Mesendoderm (in vitro differentiated cells): ENCODE data around the gene ARHGEF9.
A peak's percentile ranks its signal among the peaks of the same experiment; 100 is the strongest.

Experiments used
- DNase-seq: peaks from one replicate; pipeline ENCODE4 v3.0.0; 2013
- H2AK5ac ChIP-seq: 2 replicates; pipeline ENCODE4 v1.6.1; 2013; ENCODE audit warnings: low read length, inconsistent platforms
- H2BK120ac ChIP-seq: 2 replicates; pipeline ENCODE4 v1.6.1; 2013; ENCODE audit warnings: low read depth, mild to moderate bottlenecking, low read length, moderate library complexity, mixed read lengths
- H2BK15ac ChIP-seq: replicated peaks from 2 replicates; pipeline ENCODE4 v1.6.1; 2013; ENCODE audit warnings: low read depth, mild to moderate bottlenecking, moderate library complexity
- H2BK5ac ChIP-seq: 2 replicates; pipeline ENCODE4 v1.6.1; 2013; ENCODE audit warnings: low read length, inconsistent platforms
- H3K18ac ChIP-seq: 2 replicates; pipeline ENCODE4 v1.6.1; 2013; ENCODE audit warnings: mild to moderate bottlenecking, low read length, mixed read lengths
- H3K23ac ChIP-seq: one replicate; pipeline ENCODE4 v1.6.1; 2013; ENCODE audit warnings: low read length
- H3K27ac ChIP-seq: 2 replicates; pipeline ENCODE4 v1.5.1; 2013; ENCODE audit warnings: low read depth, mild to moderate bottlenecking, inconsistent platforms, low read length, moderate library complexity
- H3K27me3 ChIP-seq: 2 replicates; pipeline ENCODE4 v1.6.1; 2013; ENCODE audit warnings: low read length, control low read depth, mild to moderate bottlenecking, inconsistent platforms; ENCODE audit not compliant: insufficient read depth, poor library complexity
- H3K36me3 ChIP-seq: 2 replicates; pipeline ENCODE4 v1.6.1; 2013; ENCODE audit warnings: low read length, inconsistent platforms; ENCODE audit not compliant: control insufficient read depth, insufficient read depth
- H3K4ac ChIP-seq: one replicate; pipeline ENCODE4 v1.6.1; 2013; ENCODE audit warnings: low read depth, mild to moderate bottlenecking, low read length, moderate library complexity
- H3K4me1 ChIP-seq: 2 replicates; pipeline ENCODE4 v1.6.1; 2013; ENCODE audit warnings: low read depth, low read length, inconsistent platforms; ENCODE audit not compliant: control insufficient read depth
- H3K4me2 ChIP-seq: 2 replicates; pipeline ENCODE4 v1.6.1; 2013; ENCODE audit warnings: low read length
- H3K4me3 ChIP-seq: 2 replicates; pipeline ENCODE4 v1.5.1; 2013; ENCODE audit warnings: mild to moderate bottlenecking, low read length
- H3K56ac ChIP-seq: one replicate; pipeline ENCODE4 v1.6.1; 2013; ENCODE audit warnings: low read length
- H3K79me1 ChIP-seq: 2 replicates; pipeline ENCODE4 v1.6.1; 2013; ENCODE audit warnings: low read length, inconsistent platforms
- H3K79me2 ChIP-seq: 2 replicates; pipeline ENCODE4 v1.6.1; 2013; ENCODE audit warnings: mild to moderate bottlenecking, low read length; ENCODE audit not compliant: control insufficient read depth, insufficient read depth
- H3K9ac ChIP-seq: 2 replicates; pipeline ENCODE4 v1.6.1; 2013; ENCODE audit warnings: low read length, inconsistent platforms
- H4K5ac ChIP-seq: one replicate; pipeline ENCODE4 v1.6.1; 2013; ENCODE audit warnings: low read length
- H4K8ac ChIP-seq: one replicate; pipeline ENCODE4 v1.6.1; 2013; ENCODE audit warnings: low read depth, mild to moderate bottlenecking, control low read depth, low read length, moderate library complexity
- WGBS: extraction: QIAGEN DNeasy Blood & Tissue Kit; methylation state at CpG from one replicate; pipeline ENCODE4 v1.1.7; 2013; ENCODE audit warnings: low lambda C conversion rate, missing lambda C conversion rate; ENCODE audit not compliant: insufficient coverage; ENCODE audit errors: extremely low coverage; 5-methylcytosine and 5-hydroxymethylcytosine counted together

ARHGEF9 gene

DNA sequence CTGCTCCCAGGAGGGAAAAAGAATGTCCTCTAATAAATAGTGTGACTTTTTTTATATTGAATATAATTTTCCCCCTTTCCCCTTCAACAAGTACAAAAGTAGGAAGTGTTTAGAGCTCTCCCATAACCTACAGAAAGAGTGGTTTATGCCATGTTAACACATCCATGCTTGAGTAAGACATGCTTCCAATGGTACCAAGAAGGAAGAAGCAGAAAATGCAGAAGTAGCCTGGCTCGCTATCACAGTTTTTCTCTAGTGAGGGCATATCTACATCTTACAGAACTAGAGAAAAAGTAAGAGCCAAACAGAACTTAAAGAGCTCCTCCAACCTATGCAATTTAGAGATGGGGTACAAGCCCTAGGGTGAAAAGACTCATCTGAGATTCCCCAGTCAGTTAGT lies 82.5 kb downstream of the ARHGEF9 start:
- Histone ChIP-seq H3K4me1 (no peaks in the 10 kb centered on the region), H2AK5ac (no peak overlapping the region), H3K4me2 (no peak overlapping the region), H3K23ac (no peak overlapping the region), H2BK15ac (no peak overlapping the region), H3K18ac (no peak overlapping the region), H3K27me3 (no peaks in the 10 kb centered on the region), H3K27ac (no peak overlapping the region), H3K79me2 (no peaks in the 10 kb centered on the region), H3K56ac (no peak overlapping the region), H4K8ac (no peak overlapping the region), H4K5ac (no peak overlapping the region), H3K36me3 (no peaks in the 10 kb centered on the region), H2BK120ac (no peak overlapping the region), H2BK5ac (no peak overlapping the region), H3K4ac (no peak overlapping the region), H3K79me1 (no peaks in the 10 kb centered on the region), H3K4me3 (no peak overlapping the region), H3K9ac (no peak overlapping the region)
- WGBS, result no CpG with 5 or more reads among the region's 1 CpG
- no peak for DNase-seq

DNA sequence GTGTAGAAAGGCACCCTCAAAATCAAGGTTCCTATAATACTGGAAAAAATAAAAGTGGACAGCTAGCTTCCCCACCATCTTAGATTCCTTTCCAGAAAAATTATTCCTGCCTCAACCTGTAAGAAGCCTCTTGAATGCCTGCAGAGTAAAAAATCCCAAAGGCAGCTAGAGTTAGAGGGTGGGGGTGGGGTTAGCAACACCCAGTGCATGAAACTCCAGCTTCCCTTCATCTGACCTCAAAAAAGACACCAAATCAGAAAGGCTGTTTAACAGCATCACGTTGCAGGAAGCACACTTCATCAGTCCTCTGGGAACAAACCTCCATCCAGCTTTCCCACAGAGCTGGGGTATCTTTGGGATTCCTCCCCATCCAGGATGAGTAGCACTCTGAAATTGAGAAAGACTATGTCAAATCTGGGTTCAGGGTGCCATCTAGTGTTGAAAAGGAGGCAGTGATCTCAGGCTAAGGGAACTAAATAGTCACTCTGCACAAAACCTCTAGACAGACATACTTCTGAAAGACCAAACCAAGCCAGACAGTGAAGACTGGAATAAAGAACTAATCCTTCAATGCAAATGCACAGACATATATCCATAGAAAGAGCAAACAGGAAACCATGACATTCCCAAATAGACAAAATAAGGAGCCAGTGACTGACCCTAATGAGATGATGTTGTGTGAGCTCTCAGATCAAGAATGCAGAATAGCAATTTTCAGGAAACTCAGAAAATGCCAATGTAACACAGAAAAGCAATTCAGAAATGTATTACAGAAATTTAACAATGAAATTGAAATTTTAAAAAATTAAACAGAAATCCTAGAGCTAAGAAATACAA lies 97.9 kb downstream of the ARHGEF9 start:
- no peaks in the 10 kb centered on the region for H3K36me3 ChIP-seq
- no peak overlapping the region for H2BK15ac ChIP-seq
- no peak overlapping the region for H3K9ac ChIP-seq
- H3K4me1 ChIP-seq, result no peaks in the 10 kb centered on the region
- no peak overlapping the region for H3K56ac ChIP-seq
- H3K23ac ChIP-seq, result no peak overlapping the region
- no peaks in the 10 kb centered on the region for H3K79me1 ChIP-seq
- no peak overlapping the region for H4K8ac ChIP-seq
- no CpG with 5 or more reads among the region's 1 CpG for WGBS
- no peak overlapping the region for H4K5ac ChIP-seq
- no peak overlapping the region for H3K18ac ChIP-seq
- no peak overlapping the region for H2BK5ac ChIP-seq
- H3K4me2 ChIP-seq, result no peak overlapping the region
- no peak overlapping the region for H3K4ac ChIP-seq
- peak; percentile 66 for DNase-seq
- no peaks in the 10 kb centered on the region for H3K79me2 ChIP-seq
- no peak overlapping the region for H2BK120ac ChIP-seq
- no peak overlapping the region for H2AK5ac ChIP-seq
- H3K27ac ChIP-seq, result no peak overlapping the region
- no peaks in the 10 kb centered on the region for H3K27me3 ChIP-seq
- no peak overlapping the region for H3K4me3 ChIP-seq

DNA sequence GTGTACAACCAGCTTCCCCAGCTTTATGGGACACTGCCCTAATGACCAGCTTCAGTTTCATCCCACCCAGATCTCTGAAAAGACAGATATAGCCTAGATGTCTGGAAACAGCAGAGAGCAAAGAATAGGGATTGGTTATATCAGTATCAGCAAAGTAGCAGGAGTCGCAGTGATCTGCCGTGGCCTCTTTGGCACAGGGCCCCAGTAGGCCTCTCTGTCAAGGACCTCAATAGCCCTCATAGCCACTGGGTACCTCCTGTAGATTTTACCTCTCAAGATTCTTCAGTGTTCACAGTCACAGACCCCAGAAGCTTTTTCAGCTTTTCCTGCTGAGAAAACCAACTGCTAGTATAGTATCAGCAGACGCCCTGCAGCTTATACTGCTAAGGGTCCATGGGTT lies 104.6 kb downstream of the ARHGEF9 start:
- no peak overlapping the region for H3K56ac ChIP-seq
- no peaks in the 10 kb centered on the region for H3K4me1 ChIP-seq
- no peaks in the 10 kb centered on the region for H3K79me2 ChIP-seq
- no peak overlapping the region for H3K23ac ChIP-seq
- no peak overlapping the region for H3K4me3 ChIP-seq
- no peak overlapping the region for H3K4me2 ChIP-seq
- no CpG with 5 or more reads among the region's 3 CpGs for WGBS
- H3K18ac ChIP-seq, result no peak overlapping the region
- H2BK120ac ChIP-seq, result no peak overlapping the region
- no peak overlapping the region for H4K8ac ChIP-seq
- H2BK5ac ChIP-seq, result no peak overlapping the region
- H3K79me1 ChIP-seq, result no peaks in the 10 kb centered on the region
- no peak overlapping the region for H4K5ac ChIP-seq
- no peak overlapping the region for H3K9ac ChIP-seq
- H3K36me3 ChIP-seq, result no peaks in the 10 kb centered on the region
- H3K4ac ChIP-seq, result no peak overlapping the region
- H2AK5ac ChIP-seq, result no peak overlapping the region
- H3K27me3 ChIP-seq, result no peaks in the 10 kb centered on the region
- DNase-seq, result no peak
- H3K27ac ChIP-seq, result no peak overlapping the region
- no peak overlapping the region for H2BK15ac ChIP-seq

DNA sequence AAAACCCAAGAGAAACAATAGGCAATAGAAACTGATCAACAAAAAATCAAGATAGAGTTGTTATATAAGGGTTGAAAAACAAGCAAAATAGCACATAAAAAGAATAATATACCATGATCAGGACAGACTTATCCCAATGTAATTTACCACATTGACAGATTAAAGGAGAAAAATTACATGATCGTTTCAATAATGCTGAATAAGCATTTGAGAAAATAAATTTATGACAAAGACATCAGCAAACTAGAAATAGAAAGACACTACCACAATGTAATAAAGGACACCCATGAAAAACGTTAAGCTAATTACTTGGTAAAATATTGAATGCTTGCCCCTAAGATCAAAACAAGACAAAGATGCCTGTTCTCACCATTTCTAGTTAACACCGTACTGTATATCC lies 105.6 kb downstream of the ARHGEF9 start:
- Histone ChIP-seq H3K56ac (no peak overlapping the region), H3K4me2 (no peak overlapping the region), H3K79me1 (no peaks in the 10 kb centered on the region), H2BK120ac (no peak overlapping the region), H3K27ac (no peak overlapping the region), H3K9ac (no peak overlapping the region), H3K18ac (no peak overlapping the region), H3K4me1 (no peaks in the 10 kb centered on the region), H3K79me2 (no peaks in the 10 kb centered on the region), H3K4ac (no peak overlapping the region), H3K36me3 (no peaks in the 10 kb centered on the region), H2AK5ac (no peak overlapping the region), H3K27me3 (no peaks in the 10 kb centered on the region), H4K5ac (no peak overlapping the region), H2BK5ac (no peak overlapping the region), H2BK15ac (no peak overlapping the region), H3K23ac (no peak overlapping the region), H3K4me3 (no peak overlapping the region), H4K8ac (no peak overlapping the region)
- DNase-seq, result no peak
- no CpG with 5 or more reads among the region's 3 CpGs for WGBS

DNA sequence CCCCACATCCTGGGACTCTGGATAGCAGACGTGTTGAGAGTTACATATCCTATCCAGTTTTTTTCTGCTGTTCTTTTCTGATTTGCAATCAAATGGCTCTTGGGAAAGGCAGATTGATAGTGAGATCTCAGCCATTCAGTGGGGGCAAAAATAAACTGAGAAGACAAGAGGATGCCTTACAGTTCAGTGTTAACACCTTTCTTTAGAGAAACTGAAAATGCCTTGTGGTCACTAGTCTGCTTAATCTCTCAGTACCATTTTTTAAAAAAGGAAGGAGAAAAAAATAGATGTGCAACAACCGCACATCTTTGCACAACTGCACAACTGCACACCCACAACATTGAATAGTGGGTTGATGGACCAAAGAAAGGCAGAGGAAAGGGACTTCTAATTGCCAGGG lies 109.3 kb downstream of the ARHGEF9 start:
- Histone ChIP-seq H4K8ac (no peak overlapping the region), H3K9ac (no peak overlapping the region), H3K4me1 (no peaks in the 10 kb centered on the region), H3K4me3 (no peak overlapping the region), H3K79me2 (no peaks in the 10 kb centered on the region), H3K36me3 (no peaks in the 10 kb centered on the region), H2BK120ac (no peak overlapping the region), H3K79me1 (no peaks in the 10 kb centered on the region), H3K18ac (no peak overlapping the region), H2AK5ac (no peak overlapping the region), H2BK5ac (no peak overlapping the region), H3K4ac (no peak overlapping the region), H3K23ac (no peak overlapping the region), H3K27ac (no peak overlapping the region), H4K5ac (no peak overlapping the region), H2BK15ac (no peak overlapping the region), H3K27me3 (no peaks in the 10 kb centered on the region), H3K4me2 (no peak overlapping the region), H3K56ac (no peak overlapping the region)
- WGBS, result no CpG with 5 or more reads among the region's 2 CpGs
- no peak for DNase-seq

DNA sequence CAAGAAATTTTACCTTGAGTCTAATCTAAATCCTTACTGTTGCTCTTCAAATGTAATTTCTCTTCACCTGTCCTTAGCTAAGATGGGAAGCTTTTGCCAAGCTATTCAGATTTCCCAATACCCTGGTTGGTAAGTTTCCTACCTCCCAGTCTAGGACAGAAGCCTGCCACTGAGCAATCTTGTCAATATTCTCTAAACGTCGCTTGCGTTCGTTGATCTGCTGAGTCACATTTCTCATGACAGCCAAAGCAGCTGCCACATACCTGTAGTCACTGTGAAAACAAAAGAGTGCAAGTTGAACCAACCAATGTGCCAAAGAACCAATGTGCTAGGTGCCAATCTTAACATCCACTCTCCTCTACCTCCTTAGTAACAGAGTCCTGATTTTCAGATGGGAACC lies 111.1 kb downstream of the ARHGEF9 start:
- no peaks in the 10 kb centered on the region for H3K36me3 ChIP-seq
- no peak overlapping the region for H4K8ac ChIP-seq
- no peaks in the 10 kb centered on the region for H3K79me2 ChIP-seq
- H3K27me3 ChIP-seq, result no peaks in the 10 kb centered on the region
- no peak overlapping the region for H3K9ac ChIP-seq
- H3K27ac ChIP-seq, result no peak overlapping the region
- H3K18ac ChIP-seq, result no peak overlapping the region
- H4K5ac ChIP-seq, result no peak overlapping the region
- no peak overlapping the region for H2BK5ac ChIP-seq
- no CpG with 5 or more reads among the region's 4 CpGs for WGBS
- no peaks in the 10 kb centered on the region for H3K79me1 ChIP-seq
- H3K4ac ChIP-seq, result no peak overlapping the region
- H2AK5ac ChIP-seq, result no peak overlapping the region
- no peak overlapping the region for H3K4me2 ChIP-seq
- no peak overlapping the region for H2BK120ac ChIP-seq
- H2BK15ac ChIP-seq, result no peak overlapping the region
- no peak for DNase-seq
- no peak overlapping the region for H3K23ac ChIP-seq
- no peaks in the 10 kb centered on the region for H3K4me1 ChIP-seq
- H3K56ac ChIP-seq, result no peak overlapping the region
- no peak overlapping the region for H3K4me3 ChIP-seq
